DOHH2 (cell line): ENCODE data around the gene NEUROG2.

Experiments
- EZH2phosphoT487 ChIP-seq: fragments of 200-600 bp; sonication (generic); IDR thresholded peaks from 2 replicates; pipeline ENCODE4 v1.6.1; 2017; ENCODE audit warnings: borderline replicate concordance, mild to moderate bottlenecking, antibody characterized with exemption, low read length, moderate library complexity, mixed read lengths
- TF ChIP-seq, protein P1 (sequence below): fragments of 200-600 bp; sonication (generic); IDR thresholded peaks from one replicate; pipeline ENCODE4 v1.5.1; 2014; ENCODE audit warnings: antibody characterized with exemption, mild to moderate bottlenecking, low read depth, low read length; ENCODE audit not compliant: poor library complexity, severe bottlenecking

DNA sequence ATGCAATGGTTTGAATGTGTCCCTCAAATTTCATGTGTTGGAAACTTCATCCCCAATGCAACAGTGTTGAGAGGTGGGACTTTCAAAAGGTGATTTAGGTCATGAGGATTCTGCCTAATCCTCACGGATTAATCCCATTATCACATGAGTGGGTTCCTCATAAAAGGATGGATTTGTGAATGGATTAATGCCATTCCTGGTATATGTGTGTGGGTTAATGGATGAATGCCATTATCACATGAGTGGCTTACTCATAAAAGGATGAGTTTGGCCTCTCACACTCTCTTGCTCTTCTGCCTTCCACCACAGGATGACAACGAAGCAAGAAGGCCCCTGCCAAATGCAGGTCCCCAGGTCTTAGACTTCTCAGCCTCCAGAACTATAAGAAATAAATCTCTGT lies 30.5 kb upstream of the NEUROG2 start:
- TF ChIP-seq, protein P1, sequence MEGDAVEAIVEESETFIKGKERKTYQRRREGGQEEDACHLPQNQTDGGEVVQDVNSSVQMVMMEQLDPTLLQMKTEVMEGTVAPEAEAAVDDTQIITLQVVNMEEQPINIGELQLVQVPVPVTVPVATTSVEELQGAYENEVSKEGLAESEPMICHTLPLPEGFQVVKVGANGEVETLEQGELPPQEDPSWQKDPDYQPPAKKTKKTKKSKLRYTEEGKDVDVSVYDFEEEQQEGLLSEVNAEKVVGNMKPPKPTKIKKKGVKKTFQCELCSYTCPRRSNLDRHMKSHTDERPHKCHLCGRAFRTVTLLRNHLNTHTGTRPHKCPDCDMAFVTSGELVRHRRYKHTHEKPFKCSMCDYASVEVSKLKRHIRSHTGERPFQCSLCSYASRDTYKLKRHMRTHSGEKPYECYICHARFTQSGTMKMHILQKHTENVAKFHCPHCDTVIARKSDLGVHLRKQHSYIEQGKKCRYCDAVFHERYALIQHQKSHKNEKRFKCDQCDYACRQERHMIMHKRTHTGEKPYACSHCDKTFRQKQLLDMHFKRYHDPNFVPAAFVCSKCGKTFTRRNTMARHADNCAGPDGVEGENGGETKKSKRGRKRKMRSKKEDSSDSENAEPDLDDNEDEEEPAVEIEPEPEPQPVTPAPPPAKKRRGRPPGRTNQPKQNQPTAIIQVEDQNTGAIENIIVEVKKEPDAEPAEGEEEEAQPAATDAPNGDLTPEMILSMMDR = no peak
- no peak for TF ChIP-seq EZH2phosphoT487
